ENCODE data around the gene MUC7. TPM values are rescaled to one million over a fixed set of nuclear protein-coding genes. Genes with fewer than 3 reads are reported as not detected.

Gene MUC7
- total RNA-seq, 1 donor: not detected

- no peak overlapping the region for H3K4me3 ChIP-seq (ENCODE audit: low read depth, low read length)
- DNase-seq (ENCODE audit: low read depth): peak; percentile 38
- TF ChIP-seq CTCF (IDR thresholded peaks at IDR 0.05; ENCODE audit: insufficient read depth, low read depth, low read length): peak; percentile 98
Observed at GRCh38 chr4:70505151-70505748, 33.3 kb downstream of the MUC7 start.

GRCh38 chr4:70508801-70509200 lies 36.8 kb downstream of the MUC7 start:
- no peak for TF ChIP-seq CTCF (IDR thresholded peaks at IDR 0.05; ENCODE audit: insufficient read depth, low read depth, low read length)
- DNase-seq (ENCODE audit: low read depth): peak; percentile 41
- H3K4me3 ChIP-seq (ENCODE audit: low read depth, low read length): no peak overlapping the region

GRCh38 chr4:70511365-70511764 lies 39.4 kb downstream of the MUC7 start:
- H3K4me3 ChIP-seq (ENCODE audit: low read depth, low read length): no peak overlapping the region
- no peak for TF ChIP-seq CTCF (IDR thresholded peaks at IDR 0.05; ENCODE audit: insufficient read depth, low read depth, low read length)
- DNase-seq (ENCODE audit: low read depth): no peak

GRCh38 chr4:70515367-70516250 lies 43.6 kb downstream of the MUC7 start:
- no peak for TF ChIP-seq CTCF (IDR thresholded peaks at IDR 0.05; ENCODE audit: insufficient read depth, low read depth, low read length)
- peak; percentile 64 for DNase-seq (ENCODE audit: low read depth)
- no peak overlapping the region for H3K4me3 ChIP-seq (ENCODE audit: low read depth, low read length)

- DNase-seq (ENCODE audit: low read depth): no peak
- no peak within 1 kb of the TSS for H3K4me3 ChIP-seq (ENCODE audit: low read depth, low read length)
- no peak for TF ChIP-seq CTCF (IDR thresholded peaks at IDR 0.05; ENCODE audit: insufficient read depth, low read depth, low read length)
Observed at GRCh38 chr4:70518269-70518668, 46.3 kb downstream of the MUC7 start, which contains the start of gene AMTN. Gene AMTN (plus strand): TSS chr4:70518569. CDS start chr4:70518778, 209 bp downstream.

- peak; percentile 11 for DNase-seq (ENCODE audit: low read depth)
Observed at GRCh38 chr4:70518716-70519115, 46.7 kb downstream of the MUC7 start.

More at GRCh38 chr4:70518716-70519115, 46.7 kb downstream of the MUC7 start:
- no peak overlapping the region for H3K4me3 ChIP-seq (ENCODE audit: low read depth, low read length)
- TF ChIP-seq CTCF (IDR thresholded peaks at IDR 0.05; ENCODE audit: insufficient read depth, low read depth, low read length): no peak

Data from fibroblast of villous mesenchyme (primary cell).